Neural cell (in vitro differentiated cells): ENCODE measurements around the gene TRIM49B.
"Not testable (repeated sequence)": the region's sequence is repeated elsewhere in the genome, so short reads cannot be mapped to it uniquely, and the experiment has no call there.

Source experiments
- CTCF ChIP-seq: fragments of 450-650 bp; IDR thresholded peaks from 2 replicates; pipeline ENCODE4 v1.5.1; 2014; ENCODE audit warnings: antibody characterized with exemption, mild to moderate bottlenecking, moderate library complexity; ENCODE audit not compliant: poor library complexity, severe bottlenecking
- EP300 ChIP-seq: fragments of 450-650 bp; conservative IDR thresholded peaks from 2 replicates; pipeline ENCODE4 v1.6.1; 2014; ENCODE audit warnings: antibody characterized with exemption, mild to moderate bottlenecking, moderate library complexity; ENCODE audit not compliant: poor library complexity, severe bottlenecking
- EZH2 ChIP-seq: fragments of 200-600, 300-800 bp; shearing (Covaris generic), sonication (generic); IDR thresholded peaks from 2 replicates; pipeline ENCODE4 v1.6.1; 2014; ENCODE audit warnings: antibody characterized with exemption, low read length, borderline replicate concordance, mild to moderate bottlenecking; ENCODE audit not compliant: insufficient read depth, poor library complexity, severe bottlenecking
- POLR2AphosphoS5 ChIP-seq: IDR thresholded peaks from 2 replicates; pipeline ENCODE4 v1.6.1; 2012
- RAD21 ChIP-seq: fragments of 450-650 bp; conservative IDR thresholded peaks from 2 replicates; pipeline ENCODE4 v1.6.1; 2014; ENCODE audit warnings: antibody characterized with exemption, mild to moderate bottlenecking, moderate library complexity
- REST ChIP-seq: IDR thresholded peaks from 2 replicates; pipeline ENCODE4 v1.6.1; 2012; ENCODE audit warnings: borderline replicate concordance

- not testable (repeated sequence) for TF ChIP-seq CTCF, POLR2AphosphoS5, EZH2, EP300, REST, RAD21
Observed at GRCh38 chr11:49059012-49059411, 30.4 kb downstream of the TRIM49B start, which contains the start of gene TRIM64C.
